ENCODE results near the gene FGF14.
"Not testable (repeated sequence)": the region's sequence is repeated elsewhere in the genome, so short reads cannot be mapped to it uniquely, and the experiment has no call there.

Gene FGF14

DNA sequence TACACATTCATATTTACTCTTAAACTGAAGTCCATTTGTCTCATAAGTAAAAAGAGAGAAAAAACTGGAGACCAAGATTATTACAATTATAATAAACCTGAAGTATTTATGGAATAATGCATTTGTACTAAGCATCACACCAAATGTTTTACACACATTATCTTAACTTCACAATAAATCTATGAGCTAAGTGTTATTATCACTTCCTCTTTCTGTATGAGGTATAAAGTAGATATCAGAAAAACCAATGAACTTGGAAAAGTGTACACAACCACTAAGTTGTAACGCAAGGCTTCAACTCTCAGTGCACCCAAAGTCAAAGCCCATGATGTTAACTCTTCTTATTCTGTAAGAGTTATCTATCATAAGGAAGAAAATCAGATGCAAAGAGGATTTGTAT is 274.7 kb downstream of the FGF14 start:
- no peak for DNase-seq

DNA sequence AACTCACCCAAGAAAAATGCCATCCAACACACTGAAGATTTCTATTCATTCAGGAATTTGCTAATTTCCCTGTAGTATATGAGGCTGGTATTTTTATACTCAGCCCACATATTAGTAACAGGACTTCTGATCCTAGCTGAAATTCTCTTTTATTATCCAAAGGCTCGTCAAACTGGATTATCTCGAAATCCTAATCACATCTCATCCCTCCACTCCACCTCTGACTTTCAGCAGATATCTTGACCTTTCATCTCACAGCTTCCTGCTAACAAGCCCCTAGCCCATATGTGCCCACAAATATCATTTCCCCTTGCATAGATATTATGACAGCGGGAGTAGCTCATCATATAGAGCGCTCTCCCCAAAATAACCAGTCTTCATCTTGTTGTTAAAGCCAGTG is 279.7 kb downstream of the FGF14 start:
- DNase-seq: no peak

- DNase-seq: no peak
Observed at GRCh38 chr13:102117175-102117831, 284.5 kb downstream of the FGF14 start.

- DNase-seq: no peak
Observed at GRCh38 chr13:102103469-102103868, 298.4 kb downstream of the FGF14 start.

DNA sequence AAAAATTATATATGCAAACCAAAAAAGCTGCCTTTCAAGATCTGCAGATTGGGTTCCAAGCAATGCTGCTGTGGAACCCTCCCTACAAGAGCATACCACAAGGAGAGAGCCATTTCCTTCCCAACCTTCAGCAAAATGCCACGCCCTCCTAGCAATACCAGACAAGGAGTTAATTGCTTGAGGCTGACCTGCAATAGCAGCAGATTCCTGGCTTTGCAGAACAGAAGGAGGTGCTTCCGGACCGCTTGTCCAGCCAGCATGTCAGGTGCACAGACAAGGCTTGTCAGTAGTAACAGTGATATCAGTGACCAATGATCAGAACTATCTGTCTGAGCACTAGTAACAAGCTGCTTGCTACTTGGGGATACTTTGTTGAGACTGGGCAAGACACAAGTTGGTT is 301.6 kb downstream of the FGF14 start:
- no peak for DNase-seq

- DNase-seq: no peak
Observed at GRCh38 chr13:102097708-102098107, 304.1 kb downstream of the FGF14 start.

DNA sequence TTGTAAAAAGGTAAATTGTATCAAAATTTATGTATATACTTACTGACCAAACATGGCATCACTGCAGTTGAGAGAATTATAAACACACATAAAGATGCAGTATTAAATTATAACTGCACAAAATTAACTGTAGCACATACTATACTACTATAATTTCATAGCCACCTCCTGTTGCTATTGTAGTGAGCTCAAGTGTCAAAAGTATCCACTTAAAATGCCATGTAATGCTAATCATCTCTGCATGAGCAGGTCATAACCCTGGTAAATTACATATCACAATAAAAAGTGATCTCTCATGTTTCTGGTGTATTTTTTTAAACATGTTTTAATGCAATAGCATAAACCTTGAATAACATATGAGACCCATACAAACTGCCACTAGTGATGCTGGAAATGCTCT is 308.6 kb downstream of the FGF14 start:
- DNase-seq: not testable (repeated sequence)

GRCh38 chr13:102091231-102091630 is 310.6 kb downstream of the FGF14 start:
- DNase-seq: no peak

- DNase-seq: no peak
Observed at GRCh38 chr13:102090532-102090931, 311.3 kb downstream of the FGF14 start.

- no peak for DNase-seq
Observed at GRCh38 chr13:102089722-102090121, 312.1 kb downstream of the FGF14 start.

GRCh38 chr13:102089177-102089576 is 312.7 kb downstream of the FGF14 start:
- no peak for DNase-seq

DNA sequence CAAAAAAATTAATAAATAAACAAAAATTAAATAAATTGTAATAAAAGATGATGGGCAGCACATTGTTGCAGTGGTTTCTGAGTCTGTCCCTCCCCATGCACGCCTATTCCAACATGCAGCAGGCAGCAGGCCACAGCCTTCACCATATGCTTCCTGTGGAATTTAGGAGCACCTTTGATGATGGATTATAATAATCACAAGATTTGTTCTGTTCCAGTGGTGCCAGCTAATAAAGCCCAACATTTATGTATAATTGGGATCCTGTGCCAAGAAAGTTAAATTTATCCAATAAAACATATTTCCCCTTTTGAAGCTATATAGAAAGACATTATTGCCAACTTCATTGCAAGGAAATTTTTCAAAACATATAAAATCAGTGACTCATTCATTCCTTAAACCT is 328.6 kb downstream of the FGF14 start:
- DNase-seq: no peak

GRCh38 chr13:102071711-102072110 is 330.1 kb downstream of the FGF14 start:
- DNase-seq: no peak

DNA sequence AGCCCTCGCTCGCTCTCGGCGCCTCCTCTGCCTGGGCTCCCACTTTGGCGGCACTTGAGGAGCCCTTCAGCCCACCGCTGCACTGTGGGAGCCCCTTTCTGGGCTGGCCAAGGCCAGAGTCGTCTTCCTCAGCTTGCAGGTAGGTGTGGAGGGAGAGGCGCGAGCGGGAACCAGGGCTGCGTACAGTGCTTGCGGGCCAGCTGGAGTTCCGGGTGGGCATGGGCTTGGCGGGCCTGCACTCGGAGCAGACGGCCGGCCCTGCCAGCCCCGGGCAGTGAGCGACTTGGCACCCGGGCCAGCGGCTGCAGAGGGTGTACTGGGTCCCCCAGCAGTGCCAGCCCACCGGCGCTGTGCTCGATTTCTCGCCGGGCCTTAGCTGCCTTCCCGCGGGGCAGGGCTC is 333.5 kb downstream of the FGF14 start:
- DNase-seq: not testable (repeated sequence)

GRCh38 chr13:102055090-102055779 is 346.6 kb downstream of the FGF14 start:
- no peak for DNase-seq

DNA sequence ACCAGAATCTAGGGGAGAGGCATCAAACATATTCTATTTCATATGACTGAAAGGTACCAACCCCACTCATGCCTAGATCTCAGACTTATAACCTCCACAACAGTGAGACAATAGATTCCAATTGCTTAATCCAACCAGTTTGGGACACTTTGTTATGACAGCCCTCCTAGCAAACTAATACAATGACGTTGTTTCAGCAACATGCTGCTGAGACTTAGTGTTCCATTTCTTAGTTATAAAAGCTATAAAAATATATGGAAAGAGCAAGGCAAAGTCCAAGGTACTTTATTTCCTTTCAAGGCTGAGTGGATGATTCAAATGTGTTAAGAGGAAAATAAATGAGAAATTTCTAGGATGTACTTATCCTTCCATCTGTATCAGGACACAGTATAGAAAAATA is 352.0 kb downstream of the FGF14 start:
- no peak for DNase-seq

- DNase-seq: no peak
Observed at GRCh38 chr13:102045731-102046130, 356.1 kb downstream of the FGF14 start.

DNA sequence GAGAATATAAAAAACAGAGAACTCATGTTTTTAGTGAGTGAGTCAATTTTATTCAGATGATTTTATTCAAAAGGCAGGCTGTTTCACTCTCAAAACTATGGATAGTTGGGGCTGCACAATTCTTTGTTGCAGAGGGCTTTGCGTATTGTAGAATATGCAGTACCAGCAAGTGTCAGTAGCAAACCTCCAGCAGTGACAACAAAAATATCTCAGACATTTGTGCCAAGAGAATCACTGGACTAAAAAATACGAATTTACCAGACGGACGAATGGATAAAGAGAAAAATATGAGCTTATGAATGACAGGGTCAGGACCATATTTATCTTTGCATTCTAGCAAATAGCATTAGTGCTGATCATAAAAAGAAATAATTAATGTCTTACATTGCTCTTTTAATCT is 359.1 kb downstream of the FGF14 start:
- no peak for DNase-seq

GRCh38 chr13:102041544-102041943 is 360.3 kb downstream of the FGF14 start:
- DNase-seq: no peak

DNA sequence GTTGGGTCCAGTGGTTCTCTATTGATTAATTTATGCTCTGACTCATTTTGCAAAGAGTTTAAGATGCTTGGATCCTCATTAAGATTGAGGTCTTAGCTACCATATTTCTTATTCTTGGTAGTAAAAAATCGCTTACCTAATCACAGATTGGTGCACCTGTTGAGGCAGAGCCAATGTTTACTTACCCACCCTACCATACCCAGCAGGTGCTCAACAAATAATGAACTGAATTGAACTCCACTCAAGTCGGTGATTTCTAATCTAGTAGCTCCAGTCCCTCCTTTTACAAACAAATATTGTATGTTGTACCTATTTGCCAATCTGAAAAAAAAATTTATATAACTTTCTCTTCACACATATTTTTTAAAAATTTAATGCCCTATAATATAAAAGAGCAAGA is 361.0 kb downstream of the FGF14 start:
- DNase-seq: no peak

- no peak for DNase-seq
Observed at GRCh38 chr13:102039264-102039663, 362.6 kb downstream of the FGF14 start.

DNA sequence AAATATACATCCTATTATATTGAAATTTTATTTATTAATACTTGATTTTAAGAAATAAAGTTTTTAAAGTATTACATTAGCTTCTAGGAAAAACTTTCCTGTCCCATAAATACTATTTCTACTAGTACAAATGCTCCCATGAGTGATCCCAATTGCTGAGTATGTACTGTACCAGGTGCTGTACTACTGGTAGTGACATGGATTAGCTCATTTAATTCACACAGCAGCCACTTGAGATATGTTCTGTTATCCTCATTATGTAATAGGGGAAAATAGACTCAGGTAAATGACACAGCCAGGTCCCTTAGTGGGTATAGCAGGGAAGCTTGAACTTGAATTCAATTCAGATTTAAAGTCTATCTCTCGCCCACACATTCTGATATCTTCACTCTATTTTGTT is 363.1 kb downstream of the FGF14 start:
- DNase-seq: no peak

- DNase-seq: no peak
Observed at GRCh38 chr13:102035969-102036368, 365.9 kb downstream of the FGF14 start.

DNA sequence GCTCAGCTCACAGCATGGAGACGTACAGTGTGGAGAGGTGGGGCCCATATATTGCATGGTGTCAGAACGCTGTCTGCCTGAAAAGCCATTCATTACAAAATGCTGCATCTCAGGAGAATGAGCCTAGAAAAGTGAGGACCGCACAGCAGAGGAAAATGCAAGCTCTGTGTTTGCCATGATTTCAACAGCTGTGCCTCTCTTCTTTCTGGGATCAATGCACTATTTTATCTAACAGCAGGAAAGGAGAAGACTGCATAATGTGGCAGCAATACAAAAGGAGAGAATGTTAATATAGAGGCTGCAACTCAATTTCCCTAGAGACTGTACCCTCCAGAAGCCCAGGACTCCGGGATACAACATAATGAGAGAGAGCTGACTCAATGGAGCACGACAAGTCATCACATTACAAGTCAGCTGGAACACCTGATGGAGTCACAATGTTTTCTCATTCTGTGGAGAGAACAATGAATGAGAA is 368.0 kb downstream of the FGF14 start:
- no peak for DNase-seq

DNA sequence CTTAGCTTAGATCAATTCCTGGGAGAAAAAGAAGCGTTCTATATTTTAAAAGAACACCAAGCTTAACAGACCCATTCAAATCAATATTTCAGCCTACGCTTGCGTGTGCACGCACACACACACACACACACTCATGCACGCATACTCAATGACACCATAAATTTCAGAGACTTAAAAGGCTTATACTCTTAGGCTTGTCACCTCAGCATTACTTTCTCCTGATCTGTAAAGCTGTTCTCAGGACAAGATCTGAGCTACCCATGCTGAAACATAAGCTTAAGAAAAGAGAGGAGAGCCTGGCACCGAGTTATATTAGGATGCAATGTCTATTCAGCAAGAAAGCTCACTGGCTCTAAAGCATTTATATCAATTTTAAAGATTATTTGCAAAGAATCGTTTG is 368.5 kb downstream of the FGF14 start:
- DNase-seq: no peak

Data from NCI-H526 treated with DMSO at 0.1 percent for 48 hours (cell line).